HCT116 (cell line): ENCODE data around the gene PHACTR1. TPM values are rescaled to one million over a fixed set of nuclear protein-coding genes. Genes with fewer than 3 reads are reported as not detected.

Experiments
- ATAC-seq: fragments of 200-7000 bp; cut with Tn5 transposase; 2 replicates; pipeline ENCODE4 v1.9.1; 2020; ENCODE audit warnings: mild to moderate bottlenecking, moderate library complexity
- BruUV-seq: library from RNA; stranded (reverse); fragments of 400-500 nt; replicated peaks from 2 replicates; lab custom pipeline; 2021; lab: Mats Ljungman, UMichigan
- CTCF ChIA-PET: fragments of 300-600 bp; sonication (Branson Sonifier 250); formaldehyde crosslinking; loops from one replicate; lab custom pipeline; 2021; ENCODE audit warnings: antibody characterized with exemption; lab: Charles Lee
- POLR2A ChIA-PET: fragments of 300-600, 350-600 bp; sonication (Branson Sonifier 250); formaldehyde crosslinking; loops from one replicate; lab custom pipeline; 2021; ENCODE audit warnings: antibody characterized with exemption; lab: Charles Lee
- RAD21 ChIA-PET, 2 experiments: fragments of 300-600 bp; sonication (Branson Sonifier 250); formaldehyde crosslinking; loops; one replicate each; lab custom pipeline; 2023; ENCODE audit warnings: low total read pairs in 2 of 2; ENCODE audit not compliant: uncharacterized antibody in 2 of 2, unreplicated experiment in 2 of 2, low non-redundant PET in 1 of 2; lab: Charles Lee
- DNase-seq: peaks from one replicate; pipeline ENCODE4 v3.0.0-alpha.2; 2010; ENCODE audit warnings: low read depth, low spot score
- H2AFZ ChIP-seq: fragments of 200-600 bp; shearing (Covaris generic), sonication (generic); 2 replicates; pipeline ENCODE4 v1.6.1; 2017; ENCODE audit warnings: low read depth, mixed run types, mixed read lengths, antibody characterized with exemption, low read length; ENCODE audit not compliant: poor library complexity, severe bottlenecking
- H3K27ac ChIP-seq: 2 replicates; pipeline ENCODE4 v1.5.1; 2012; ENCODE audit warnings: low read depth, low read length
- H3K27me3 ChIP-seq: fragments of 200-600 bp; sonication (generic); 2 replicates; pipeline ENCODE4 v1.6.1; 2016; ENCODE audit warnings: mixed run types, low read length, mixed read lengths; ENCODE audit not compliant: insufficient read depth
- H3K36me3 ChIP-seq, 2 experiments: fragments of 200-500 bp in 1 of 2; fragments of 200-600 bp in 1 of 2; sonication (Bioruptor generic) in 1 of 2; sonication (generic) in 1 of 2; 2 replicates each; pipeline versions ENCODE4 v1.5.1 to v1.6.1; 2014 to 2016; ENCODE audit warnings: low read length in 2 of 2, inconsistent platforms in 1 of 2, mixed read lengths in 1 of 2, mixed run types in 1 of 2; ENCODE audit not compliant: insufficient read depth in 2 of 2, control insufficient read depth in 1 of 2
- H3K4me1 ChIP-seq, 2 experiments: fragments of 200-600 bp in 1 of 2; sonication (generic) in 1 of 2; 2 replicates each; pipeline versions ENCODE4 v1.5.1 to v1.6.1; 2012 to 2017; ENCODE audit warnings: low read length in 2 of 2, inconsistent platforms in 1 of 2, mild to moderate bottlenecking in 1 of 2, mixed read lengths in 1 of 2, mixed run types in 1 of 2, moderate library complexity in 1 of 2; ENCODE audit not compliant: insufficient read depth in 2 of 2, control insufficient read depth in 1 of 2
- H3K4me2 ChIP-seq: fragments of 200-600 bp; sonication (generic); 2 replicates; pipeline ENCODE4 v1.6.1; 2017; ENCODE audit warnings: mixed run types, low read length, mixed read lengths
- H3K4me3 ChIP-seq, 2 experiments: fragments of 200-600 bp in 1 of 2; sonication (generic) in 1 of 2; replicated peaks in 1 of 2; 2 replicates each; pipeline ENCODE4 v1.5.1; 2011 to 2016; ENCODE audit warnings: low read length in 2 of 2, control low read depth in 1 of 2, low read depth in 1 of 2, mild to moderate bottlenecking in 1 of 2, mixed read lengths in 1 of 2, mixed run types in 1 of 2
- H3K79me2 ChIP-seq: fragments of 200-600 bp; sonication (generic); 2 replicates; pipeline ENCODE4 v1.6.1; 2017; ENCODE audit warnings: mild to moderate bottlenecking, mixed run types, low read length, moderate library complexity, mixed read lengths; ENCODE audit not compliant: insufficient read depth
- H3K9ac ChIP-seq: fragments of 200-600 bp; sonication (generic); 2 replicates; pipeline ENCODE4 v1.6.1; 2016; ENCODE audit warnings: low read length, mixed read lengths
- H3K9me2 ChIP-seq: fragments of 200-600 bp; sonication (generic), shearing (Covaris generic); 2 replicates; pipeline ENCODE4 v1.6.1; 2017; ENCODE audit warnings: mixed run types, mild to moderate bottlenecking, moderate library complexity; ENCODE audit not compliant: insufficient read depth
- H3K9me3 ChIP-seq, 2 experiments: fragments of 200-500 bp in 1 of 2; fragments of 200-600 bp in 1 of 2; sonication (Bioruptor generic) in 1 of 2; sonication (generic) in 1 of 2; 2 replicates each; pipeline ENCODE4 v1.6.1; 2014 to 2017; ENCODE audit warnings: low read length in 2 of 2, mixed read lengths in 2 of 2, inconsistent platforms in 1 of 2, low read depth in 1 of 2, mild to moderate bottlenecking in 1 of 2, mixed run types in 1 of 2, moderate library complexity in 1 of 2; ENCODE audit not compliant: control insufficient read depth in 1 of 2, insufficient read depth in 1 of 2
- H4K20me1 ChIP-seq: fragments of 200-600 bp; sonication (generic), shearing (Covaris generic); 2 replicates; pipeline ENCODE4 v1.6.1; 2017; ENCODE audit warnings: mixed run types, mild to moderate bottlenecking, moderate library complexity; ENCODE audit not compliant: insufficient read depth
- EZH2 ChIP-seq: fragments of 200-600 bp; sonication (generic); IDR thresholded peaks from 2 replicates; pipeline ENCODE4 v1.6.1; 2017; ENCODE audit warnings: antibody characterized with exemption, mixed run types
- POLR2A ChIP-seq: IDR thresholded peaks from 2 replicates; pipeline ENCODE4 v1.7.0; 2011; ENCODE audit warnings: borderline replicate concordance; ENCODE audit not compliant: insufficient read depth, insufficient read length; ENCODE audit errors: extremely low read depth
- ZNF274 ChIP-seq: fragments of 200-500 bp; sonication (Bioruptor generic); IDR thresholded peaks from 2 replicates; pipeline ENCODE4 v1.6.1; 2014; ENCODE audit warnings: mild to moderate bottlenecking, low read depth, low read length, inconsistent platforms
- intact Hi-C: fragments of 100-400 bp; cut with micrococcal nuclease; formaldehyde crosslinking; loops from 2 replicates; pipeline ENCODE4 v1.10.0; 2022
- total RNA-seq: library from RNA; stranded (reverse); gene quantifications from one replicate; pipeline ENCODE4 v1.2.1, GENCODE V29; 2021; ENCODE audit not compliant: unreplicated experiment
- TF ChIP-seq, protein P1 (sequence below), 3 experiments: fragments of 200-600 bp in 1 of 3; sonication (generic) in 1 of 3; IDR thresholded peaks in 2 of 3; conservative IDR thresholded peaks in 1 of 3; 2 replicates each; pipeline ENCODE4 v1.5.1; 2012 to 2017; ENCODE audit warnings: low read depth in 2 of 3, low read length in 2 of 3, antibody characterized with exemption in 1 of 3, borderline replicate concordance in 1 of 3, control low read depth in 1 of 3, mild to moderate bottlenecking in 1 of 3, mixed read lengths in 1 of 3, mixed run types in 1 of 3, moderate library complexity in 1 of 3; ENCODE audit not compliant: insufficient read depth in 1 of 3

Gene PHACTR1
- total RNA-seq, 1 experiment from 2014 or later, result 0.17 TPM

DNA sequence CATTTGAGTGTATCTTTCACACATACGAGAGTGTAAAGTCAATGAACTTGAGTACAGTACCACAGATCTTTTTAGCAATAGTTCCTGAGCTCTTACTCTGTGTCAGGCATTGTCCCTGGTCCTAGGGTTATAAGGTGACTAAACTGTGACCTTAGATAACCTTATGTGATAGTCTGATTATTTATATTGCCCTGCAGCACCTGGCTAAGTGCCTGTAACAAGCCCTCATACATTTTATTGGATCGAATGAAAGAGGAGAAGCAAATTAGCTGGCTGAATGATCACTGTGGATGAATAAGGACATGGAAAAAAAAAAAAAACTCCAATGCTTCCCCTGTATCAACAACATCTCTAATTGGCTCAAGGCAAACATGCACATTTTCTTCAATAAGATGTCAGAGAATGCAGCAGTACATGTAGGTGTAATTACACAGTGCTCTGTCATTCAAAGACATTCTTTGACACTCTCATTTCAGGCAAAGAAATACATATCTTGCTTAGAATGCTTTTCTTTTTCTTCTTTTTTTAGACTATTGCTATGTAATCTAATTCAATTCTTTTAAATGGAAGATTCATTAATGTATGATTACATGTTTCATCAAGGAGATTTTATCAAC, 153.4 kb downstream of the PHACTR1 start:
- no peaks in the 10 kb centered on the region for H4K20me1 ChIP-seq
- no TSS peak for BruUV-seq
- intact Hi-C loops, result loop anchor here (5.0 kb wide), 1 partner anchor 418 kb away; no protein-coding TSS in a partner anchor
- H3K9me2 ChIP-seq, result no peaks in the 10 kb centered on the region
- no peak overlapping the region for H2AFZ ChIP-seq
- H3K4me1 ChIP-seq, result no peaks in the 10 kb centered on the region
- POLR2A ChIA-PET, result no interaction called here
- no peak overlapping the region for H3K27ac ChIP-seq
- H3K9ac ChIP-seq, result no peak overlapping the region
- CTCF ChIA-PET, result no interaction called here
- ATAC-seq, result no peak
- H3K9me3 ChIP-seq, result no peaks in the 10 kb centered on the region
- RAD21 ChIA-PET, result no interaction called here
- H3K27me3 ChIP-seq, result peaks cover 59% of the 10 kb centered on the region
- TF ChIP-seq POLR2A (no peak), EZH2 (no peak)
- H3K36me3 ChIP-seq, result no peaks in the 10 kb centered on the region
- H3K4me2 ChIP-seq, result no peak overlapping the region
- H3K4me3 ChIP-seq, result no peak overlapping the region
- DNase-seq, result no peak
- no peaks in the 10 kb centered on the region for H3K79me2 ChIP-seq

DNA sequence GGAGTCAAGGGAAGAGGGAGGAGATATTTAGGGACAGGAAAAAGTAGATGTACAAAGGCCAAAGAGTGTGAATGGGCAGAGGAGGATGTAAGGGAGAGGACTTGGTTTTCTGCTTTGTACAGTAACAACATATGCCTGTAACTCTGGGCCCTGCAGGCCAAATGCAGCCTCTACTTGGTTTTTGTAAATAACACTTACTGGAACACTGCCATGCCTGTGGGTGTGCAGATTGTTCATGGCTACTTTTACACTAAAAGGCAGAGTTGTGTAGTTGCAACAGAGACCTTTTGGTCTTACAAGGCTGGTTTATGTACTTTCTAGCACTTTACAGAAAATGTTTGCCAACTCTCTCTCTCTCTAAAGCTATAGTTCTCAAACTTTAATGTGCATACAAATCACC, 157.1 kb downstream of the PHACTR1 start:
- Histone ChIP-seq H4K20me1 (no peaks in the 10 kb centered on the region), H3K27me3 (peaks cover 54% of the 10 kb centered on the region), H3K9me2 (no peaks in the 10 kb centered on the region), H3K79me2 (no peaks in the 10 kb centered on the region), H2AFZ (no peak overlapping the region), H3K4me1 (no peaks in the 10 kb centered on the region), H3K4me3 (no peak overlapping the region), H3K4me2 (no peak overlapping the region), H3K36me3 (no peaks in the 10 kb centered on the region), H3K9ac (no peak overlapping the region), H3K27ac (no peak overlapping the region)
- ATAC-seq, result no peak
- RAD21 ChIA-PET, result no interaction called here
- no peak for DNase-seq
- BruUV-seq, result no TSS peak
- no peak for TF ChIP-seq ZNF274
- TF ChIP-seq, protein P1, sequence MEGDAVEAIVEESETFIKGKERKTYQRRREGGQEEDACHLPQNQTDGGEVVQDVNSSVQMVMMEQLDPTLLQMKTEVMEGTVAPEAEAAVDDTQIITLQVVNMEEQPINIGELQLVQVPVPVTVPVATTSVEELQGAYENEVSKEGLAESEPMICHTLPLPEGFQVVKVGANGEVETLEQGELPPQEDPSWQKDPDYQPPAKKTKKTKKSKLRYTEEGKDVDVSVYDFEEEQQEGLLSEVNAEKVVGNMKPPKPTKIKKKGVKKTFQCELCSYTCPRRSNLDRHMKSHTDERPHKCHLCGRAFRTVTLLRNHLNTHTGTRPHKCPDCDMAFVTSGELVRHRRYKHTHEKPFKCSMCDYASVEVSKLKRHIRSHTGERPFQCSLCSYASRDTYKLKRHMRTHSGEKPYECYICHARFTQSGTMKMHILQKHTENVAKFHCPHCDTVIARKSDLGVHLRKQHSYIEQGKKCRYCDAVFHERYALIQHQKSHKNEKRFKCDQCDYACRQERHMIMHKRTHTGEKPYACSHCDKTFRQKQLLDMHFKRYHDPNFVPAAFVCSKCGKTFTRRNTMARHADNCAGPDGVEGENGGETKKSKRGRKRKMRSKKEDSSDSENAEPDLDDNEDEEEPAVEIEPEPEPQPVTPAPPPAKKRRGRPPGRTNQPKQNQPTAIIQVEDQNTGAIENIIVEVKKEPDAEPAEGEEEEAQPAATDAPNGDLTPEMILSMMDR (IDR thresholded peaks at IDR 0.05 in 2 of 3, conservative IDR thresholded peaks at IDR 0.05 in 1 of 3; ENCODE audit: borderline replicate concordance in 1 of 3, insufficient read depth in 1 of 3, low read depth in 2 of 3, low read length in 2 of 3), result no peak
- TF ChIP-seq, all 23 proteins: peak for 0
- ChIA-PET POLR2A (no interaction called here), CTCF (no interaction called here)
- no peaks in the 10 kb centered on the region for H3K9me3 ChIP-seq
- intact Hi-C loops, result loop anchor here (5.0 kb wide), 1 partner anchor 421 kb away; no protein-coding TSS in a partner anchor
